Nephron progenitor cell (in vitro differentiated cells): ENCODE data around the gene COL4A2.

Source experiments
- DNase-seq: peaks from one replicate; pipeline ENCODE4 v3.0.0; 2021
- H3K27ac Mint-ChIP-seq: 2 replicates; pipeline ENCODE4 v1.8.0; 2021; ENCODE audit warnings: mild to moderate bottlenecking, moderate library complexity, mixed read lengths
- H3K27me3 Mint-ChIP-seq: 2 replicates; pipeline ENCODE4 v1.8.0; 2021; ENCODE audit warnings: mild to moderate bottlenecking, low read depth, mixed read lengths; ENCODE audit not compliant: poor library complexity
- H3K36me3 Mint-ChIP-seq: 2 replicates; pipeline ENCODE4 v1.8.0; 2021; ENCODE audit warnings: low read depth, mixed read lengths
- H3K4me1 Mint-ChIP-seq: 2 replicates; pipeline ENCODE4 v1.8.0; 2021; ENCODE audit warnings: mixed read lengths
- H3K4me3 Mint-ChIP-seq: 2 replicates; pipeline ENCODE4 v1.8.0; 2021; ENCODE audit warnings: mild to moderate bottlenecking, moderate library complexity, mixed read lengths
- H3K9me3 Mint-ChIP-seq: 2 replicates; pipeline ENCODE4 v1.8.0; 2021; ENCODE audit warnings: mild to moderate bottlenecking, moderate library complexity, mixed read lengths
- TF ChIP-seq, protein P1 (sequence below): fragments of 200-600 bp; sonication (generic); IDR thresholded peaks from 2 replicates; pipeline ENCODE4 v1.5.0; 2021; ENCODE audit warnings: antibody characterized with exemption

The COL4A2 gene

DNA sequence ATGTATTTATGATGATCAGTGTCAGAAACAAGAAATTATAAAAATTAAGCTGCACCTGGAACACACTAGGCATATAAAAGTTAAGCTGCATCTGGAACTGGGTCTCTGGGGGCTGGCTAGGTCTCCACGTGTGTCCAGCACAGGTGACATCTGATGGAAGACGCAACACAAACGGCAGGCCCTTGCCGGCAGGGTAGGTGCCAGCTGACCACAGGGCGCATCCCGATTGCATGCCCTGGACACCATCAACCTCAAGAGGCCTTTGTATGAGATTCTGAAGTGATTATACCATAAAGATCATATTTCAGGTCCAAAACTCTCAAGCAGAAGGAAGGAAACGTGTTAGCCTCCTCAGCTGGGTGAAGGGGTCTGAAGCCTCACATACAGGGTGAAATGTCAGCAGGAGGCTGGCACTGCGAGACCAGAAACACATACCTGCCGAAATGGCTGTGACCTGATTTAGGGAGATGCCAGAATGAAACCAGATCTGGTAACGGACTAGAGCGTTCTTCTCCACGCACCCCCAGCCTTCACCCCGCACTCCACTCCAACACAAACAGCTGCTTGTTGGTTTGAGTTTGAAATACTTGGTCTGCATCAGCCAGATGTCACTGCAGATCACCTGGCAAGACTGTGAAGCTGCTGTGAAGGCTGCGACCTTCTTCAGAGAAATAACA, 37.4 kb upstream of the COL4A2 start:
- Mint-ChIP-seq H3K36me3 (no peaks in the 10 kb centered on the region), H3K4me3 (no peak overlapping the region), H3K27ac (no peak overlapping the region), H3K9me3 (no peaks in the 10 kb centered on the region), H3K27me3 (peaks cover 3% of the 10 kb centered on the region), H3K4me1 (peaks cover 39% of the 10 kb centered on the region)
- no peak for DNase-seq
- TF ChIP-seq, protein P1, sequence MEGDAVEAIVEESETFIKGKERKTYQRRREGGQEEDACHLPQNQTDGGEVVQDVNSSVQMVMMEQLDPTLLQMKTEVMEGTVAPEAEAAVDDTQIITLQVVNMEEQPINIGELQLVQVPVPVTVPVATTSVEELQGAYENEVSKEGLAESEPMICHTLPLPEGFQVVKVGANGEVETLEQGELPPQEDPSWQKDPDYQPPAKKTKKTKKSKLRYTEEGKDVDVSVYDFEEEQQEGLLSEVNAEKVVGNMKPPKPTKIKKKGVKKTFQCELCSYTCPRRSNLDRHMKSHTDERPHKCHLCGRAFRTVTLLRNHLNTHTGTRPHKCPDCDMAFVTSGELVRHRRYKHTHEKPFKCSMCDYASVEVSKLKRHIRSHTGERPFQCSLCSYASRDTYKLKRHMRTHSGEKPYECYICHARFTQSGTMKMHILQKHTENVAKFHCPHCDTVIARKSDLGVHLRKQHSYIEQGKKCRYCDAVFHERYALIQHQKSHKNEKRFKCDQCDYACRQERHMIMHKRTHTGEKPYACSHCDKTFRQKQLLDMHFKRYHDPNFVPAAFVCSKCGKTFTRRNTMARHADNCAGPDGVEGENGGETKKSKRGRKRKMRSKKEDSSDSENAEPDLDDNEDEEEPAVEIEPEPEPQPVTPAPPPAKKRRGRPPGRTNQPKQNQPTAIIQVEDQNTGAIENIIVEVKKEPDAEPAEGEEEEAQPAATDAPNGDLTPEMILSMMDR = no peak

- Mint-ChIP-seq H3K9me3 (no peaks in the 10 kb centered on the region), H3K36me3 (peaks cover 1% of the 10 kb centered on the region), H3K27me3 (peaks cover 3% of the 10 kb centered on the region), H3K27ac (no peak overlapping the region), H3K4me3 (no peak overlapping the region), H3K4me1 (peaks cover 34% of the 10 kb centered on the region)
- no peak for DNase-seq
- TF ChIP-seq, protein P1 = no peak
Measured at GRCh38 chr13:110270507-110270906, 36.6 kb upstream of the COL4A2 start.

GRCh38 chr13:110271313-110271712, 35.8 kb upstream of the COL4A2 start:
- peaks cover 3% of the 10 kb centered on the region for H3K27me3 Mint-ChIP-seq
- H3K9me3 Mint-ChIP-seq = no peaks in the 10 kb centered on the region
- H3K27ac Mint-ChIP-seq = no peak overlapping the region
- TF ChIP-seq, protein P1 = no peak
- peaks cover 9% of the 10 kb centered on the region for H3K36me3 Mint-ChIP-seq
- no peak for DNase-seq
- H3K4me1 Mint-ChIP-seq = peaks cover 39% of the 10 kb centered on the region
- H3K4me3 Mint-ChIP-seq = no peak overlapping the region

- H3K27ac Mint-ChIP-seq = no peak overlapping the region
- TF ChIP-seq, protein P1 = no peak
- H3K27me3 Mint-ChIP-seq = peaks cover 3% of the 10 kb centered on the region
- DNase-seq = no peak
- no peak overlapping the region for H3K4me3 Mint-ChIP-seq
- peaks cover 11% of the 10 kb centered on the region for H3K36me3 Mint-ChIP-seq
- no peaks in the 10 kb centered on the region for H3K9me3 Mint-ChIP-seq
- peaks cover 36% of the 10 kb centered on the region for H3K4me1 Mint-ChIP-seq
Measured at GRCh38 chr13:110272227-110272626, 34.9 kb upstream of the COL4A2 start.

- no peak for DNase-seq
- H3K27ac Mint-ChIP-seq = no peak overlapping the region
- peaks cover 3% of the 10 kb centered on the region for H3K27me3 Mint-ChIP-seq
Measured at GRCh38 chr13:110272651-110273050, 34.4 kb upstream of the COL4A2 start.

More at GRCh38 chr13:110272651-110273050, 34.4 kb upstream of the COL4A2 start:
- TF ChIP-seq, protein P1 = no peak
- peaks cover 11% of the 10 kb centered on the region for H3K36me3 Mint-ChIP-seq
- peaks cover 36% of the 10 kb centered on the region for H3K4me1 Mint-ChIP-seq
- H3K9me3 Mint-ChIP-seq = no peaks in the 10 kb centered on the region
- no peak overlapping the region for H3K4me3 Mint-ChIP-seq
